K562 (cell line): ENCODE results near the gene DIP2A. TPM values are rescaled to one million over a fixed set of nuclear protein-coding genes. Genes with fewer than 3 reads are reported as not detected.
A peak's percentile ranks its signal among the peaks of the same experiment; 100 is the strongest.

Experiments
- ATAC-seq: fragments of 200-7000 bp; cut with Tn5 transposase; 3 replicates; pipeline ENCODE4 v1.9.1; 2020; ENCODE audit warnings: moderate library complexity
- BruUV-seq: library from RNA; stranded (reverse); fragments of 400-500 nt; replicated peaks from 2 replicates; lab custom pipeline; 2021; lab: Mats Ljungman, UMichigan
- CTCF ChIA-PET: fragments of 300-600 bp; formaldehyde crosslinking; extraction: SDS; loops from one replicate; lab custom pipeline; 2021; ENCODE audit warnings: low intra/inter-chr PET ratio; lab: Yijun Ruan, JAX
- POLR2A ChIA-PET: fragments of 300-600, 350-650 bp; sonication (Branson Sonifier 250); formaldehyde crosslinking; extraction: SDS; loops from one replicate; lab custom pipeline; 2021; ENCODE audit warnings: antibody characterized with exemption, inconsistent platforms; lab: Yijun Ruan, JAX
- DNase-seq, 4 experiments: peaks; one replicate each; pipeline versions ENCODE4 v3.0.0 to v3.0.0-alpha.2; 2011 to 2018; ENCODE audit warnings: low spot score in 3 of 4, mixed read lengths in 3 of 4; ENCODE audit errors: extremely low read depth in 1 of 4
- FAIRE-seq: peaks from 2 replicates; lab custom pipeline; 2011; peaks lifted over from hg19 to GRCh38; lab: Jason Lieb, UNC
- H2AFZ ChIP-seq: 2 replicates; pipeline ENCODE4 v1.6.0; 2011; ENCODE audit warnings: low read depth, low read length, control low read depth, inconsistent platforms
- H3K27ac ChIP-seq: fragments of 200-600 bp; 3 replicates; pipeline ENCODE4 v1.8.0; 2011; ENCODE audit warnings: low read depth, mild to moderate bottlenecking, control low read depth, inconsistent platforms, low read length, moderate library complexity, mixed read lengths; ENCODE audit errors: extremely low read depth
- H3K27me3 ChIP-seq, 2 experiments: fragments of 300-600 bp in 1 of 2; 2 replicates in 1 of 2; 3 replicates in 1 of 2; pipeline versions ENCODE4 v1.6.0 to v1.8.0; 2011; ENCODE audit warnings: inconsistent platforms in 2 of 2, low read length in 2 of 2, mild to moderate bottlenecking in 1 of 2, mixed read lengths in 1 of 2, moderate library complexity in 1 of 2; ENCODE audit not compliant: control insufficient read depth in 2 of 2, insufficient read depth in 2 of 2
- H3K36me3 ChIP-seq: fragments of 300-600 bp; 3 replicates; pipeline ENCODE4 v1.8.0; 2011; ENCODE audit warnings: mild to moderate bottlenecking, low read length, inconsistent platforms; ENCODE audit not compliant: control insufficient read depth, insufficient read depth
- H3K4me1 ChIP-seq, 2 experiments: fragments of 200-600 bp in 1 of 2; replicated peaks in 1 of 2; 2 replicates in 1 of 2; 3 replicates in 1 of 2; pipeline versions ENCODE4 v1.5.1 to v1.8.0; 2011; ENCODE audit warnings: inconsistent platforms in 2 of 2, low read length in 2 of 2, mild to moderate bottlenecking in 1 of 2, mixed read lengths in 1 of 2, moderate library complexity in 1 of 2; ENCODE audit not compliant: control insufficient read depth in 2 of 2, insufficient read depth in 2 of 2
- H3K4me2 ChIP-seq: 2 replicates; pipeline ENCODE4 v1.6.1; 2011; ENCODE audit warnings: low read length, control low read depth, inconsistent platforms, mixed read lengths; ENCODE audit not compliant: insufficient read depth
- H3K4me3 ChIP-seq: fragments of 200-600 bp; sonication (generic), shearing (Covaris generic); 2 replicates; pipeline ENCODE4 v1.5.1; 2016; ENCODE audit warnings: control low read depth, inconsistent platforms
- H3K79me2 ChIP-seq: fragments of 200-600 bp; 3 replicates; pipeline ENCODE4 v1.8.0; 2011; ENCODE audit warnings: low read length, inconsistent platforms; ENCODE audit not compliant: control insufficient read depth, insufficient read depth
- H3K9ac ChIP-seq, 2 experiments: 2 replicates each; pipeline versions ENCODE4 v1.6.0 to v1.6.1; 2011; ENCODE audit warnings: low read depth in 2 of 2, low read length in 2 of 2, control low read depth in 1 of 2, inconsistent platforms in 1 of 2, mild to moderate bottlenecking in 1 of 2, mixed read lengths in 1 of 2; ENCODE audit not compliant: insufficient read depth in 1 of 2
- H3K9me1 ChIP-seq: one replicate; pipeline ENCODE4 v1.6.0; 2011; ENCODE audit warnings: inconsistent platforms, mild to moderate bottlenecking, low read length, moderate library complexity; ENCODE audit not compliant: control insufficient read depth, insufficient read depth
- H3K9me3 ChIP-seq: replicated peaks from 2 replicates; pipeline ENCODE4 v1.5.1; 2011; ENCODE audit warnings: low read depth, low read length, inconsistent platforms; ENCODE audit not compliant: control insufficient read depth, insufficient read depth
- H4K20me1 ChIP-seq: replicated peaks from 2 replicates; pipeline ENCODE4 v1.6.1; 2011; ENCODE audit warnings: low read length, inconsistent platforms, mixed read lengths; ENCODE audit not compliant: control insufficient read depth, insufficient read depth
- C11orf30 ChIP-seq: fragments of 450-650 bp; IDR thresholded peaks from 2 replicates; pipeline ENCODE4 v1.6.1; 2016; ENCODE audit warnings: low read depth, mild to moderate bottlenecking
- NONO ChIP-seq, 2 experiments: fragments of 200-400 bp in 1 of 2; fragments of 450-650 bp in 1 of 2; formaldehyde crosslinking in 1 of 2; IDR thresholded peaks; 2 replicates each; pipeline ENCODE4 v1.6.1; 2017; ENCODE audit warnings: low read depth in 2 of 2, mild to moderate bottlenecking in 2 of 2, moderate library complexity in 2 of 2, low read length in 1 of 2
- POLR2G ChIP-seq: fragments of 200-400 bp; formaldehyde crosslinking; IDR thresholded peaks from 2 replicates; pipeline ENCODE4 v1.6.1; 2017; ENCODE audit warnings: low read depth, mild to moderate bottlenecking, antibody characterized with exemption, low read length, moderate library complexity
- PTTG1 ChIP-seq: fragments of 450-650 bp; IDR thresholded peaks from 2 replicates; pipeline ENCODE4 v1.6.1; 2016; ENCODE audit warnings: low read depth, mild to moderate bottlenecking, missing genetic modification characterization, missing compliant biosample characterization
- ZNF316 ChIP-seq: fragments of 450-650 bp; IDR thresholded peaks from 2 replicates; pipeline ENCODE4 v1.6.1; 2016
- ZNF507 ChIP-seq: conservative IDR thresholded peaks from 2 replicates; pipeline ENCODE4 v1.6.1; 2017; ENCODE audit warnings: missing genetic modification characterization, missing compliant biosample characterization
- WGBS: fragments of 100-300 bp; shearing (Covaris generic); methylation state at CpG from one replicate; pipeline ENCODE4 v1.1.6; 2016; ENCODE audit warnings: low coverage, mixed read lengths; ENCODE audit not compliant: insufficient coverage; ENCODE audit errors: missing lambda C conversion rate; 5-methylcytosine and 5-hydroxymethylcytosine counted together
- in situ Hi-C: fragments of 300-500 bp; cut with MboI; formaldehyde crosslinking; loops from 4 replicates; pipeline ENCODE4 v1.15.0; 2018; ENCODE audit warnings: inconsistent platforms, mixed read lengths
- intact Hi-C: fragments of 100-400 bp; cut with micrococcal nuclease; formaldehyde crosslinking; loops from 2 replicates; pipeline ENCODE4 v1.14.2; 2022
- polyA plus RNA-seq, 8 experiments: library from polyadenylated mRNA; depleted of rRNA in 4 of 8; stranded (reverse) in 5 of 8; unstranded in 3 of 8; fragments of >200 nt; fragmentation: Nextera tagmentation in 2 of 8; fragmentation: Illumina TruSeq in 1 of 8; extraction: Ambion mirVana in 2 of 8; extraction: Trizol in 1 of 8; gene quantifications; 2 replicates each; pipeline versions ENCODE4 v1.2.1 to v1.2.3, GENCODE V29; 2011 to 2014; ENCODE audit warnings: inconsistent platforms in 1 of 8, missing spikeins in 1 of 8
- total RNA-seq, 7 experiments: library from RNA; depleted of rRNA in 6 of 7; stranded (reverse); fragments of >200 nt in 6 of 7; fragmentation: Illumina TruSeq in 2 of 7; extraction: Trizol in 2 of 7; gene quantifications; 2 replicates each; pipeline versions ENCODE4 v1.2.1 to v1.2.3, GENCODE V29; 2011 to 2021; ENCODE audit warnings: low replicate concordance in 1 of 7

The DIP2A gene
- total and polyA plus RNA-seq, 9 of the 15 experiments (the other 6 are each of a cell fraction or from before 2014, with no cell fraction given): 4.3 to 34.5 (median 20.3) TPM

DNA sequence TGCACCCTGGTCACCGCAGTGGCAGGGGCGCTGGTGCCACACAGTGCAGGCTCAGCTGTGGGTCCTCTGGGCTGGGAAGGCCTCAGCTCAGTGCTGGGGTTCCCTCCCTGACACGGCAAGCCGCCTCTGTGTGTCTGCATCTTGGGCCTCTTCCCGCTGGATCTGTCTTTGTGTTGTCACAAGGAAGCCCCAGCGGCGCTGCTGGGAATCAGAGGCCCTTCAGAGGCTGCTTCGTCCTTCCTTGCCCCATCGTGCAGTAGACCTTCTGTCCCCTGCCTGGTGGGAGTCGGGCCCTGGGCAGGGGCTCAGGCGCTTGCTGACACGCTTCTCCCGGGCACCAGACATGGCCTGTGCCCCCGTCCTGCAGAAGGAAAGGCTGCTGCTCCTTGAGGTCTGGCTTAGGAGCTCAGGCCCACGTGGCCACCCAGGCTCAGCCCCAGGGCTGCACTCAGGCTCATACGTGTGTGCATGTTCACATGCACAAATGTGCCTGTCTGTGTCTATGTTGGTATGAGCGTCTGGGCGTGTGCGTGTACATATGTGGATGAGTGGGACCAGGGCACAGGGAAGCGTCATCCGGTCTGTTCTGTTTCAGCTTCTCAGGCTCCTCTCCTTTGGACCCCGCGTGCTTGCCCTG lies 24.3 kb upstream of the DIP2A start:
- POLR2A ChIA-PET: interaction anchor here (1.2 kb wide), 1 partner anchor 9 kb away, joined by 3 read pairs; no protein-coding TSS in a partner anchor
- intact Hi-C loops (no loop called here), in situ Hi-C loops (no loop called here)
- Histone ChIP-seq H3K27me3 (no peaks in the 10 kb centered on the region), H3K4me1 (peaks cover 0 to 4% of the 10 kb centered on the region in 2 experiments; a peak in 1 of 5 replicates), H3K36me3 (peaks cover 80% of the 10 kb centered on the region), H3K4me2 (no peak overlapping the region), H3K9ac (peak overlapping the region in 1 of 2 experiments; percentile 20; a peak in 2 of 4 replicates), H4K20me1 (no peaks in the 10 kb centered on the region), H2AFZ (no peak overlapping the region), H3K79me2 (no peaks in the 10 kb centered on the region), H3K9me3 (no peaks in the 10 kb centered on the region), H3K9me1 (no peaks in the 10 kb centered on the region), H3K4me3 (no peak overlapping the region), H3K27ac (no peak overlapping the region)
- CTCF ChIA-PET: no interaction called here
- peak; percentile 58 for TF ChIP-seq POLR2G
- TF ChIP-seq NONO (IDR thresholded peaks at IDR 0.05; ENCODE audit: low read depth in 2 of 2, low read length in 1 of 2): no peak
- TF ChIP-seq ZNF507 (tag): no peak
- no peak for FAIRE-seq
- 94% methylated on average over 22 of the region's 23 CpGs for WGBS
- no TSS peak for BruUV-seq
- ATAC-seq: no peak
- no peak for DNase-seq

DNA sequence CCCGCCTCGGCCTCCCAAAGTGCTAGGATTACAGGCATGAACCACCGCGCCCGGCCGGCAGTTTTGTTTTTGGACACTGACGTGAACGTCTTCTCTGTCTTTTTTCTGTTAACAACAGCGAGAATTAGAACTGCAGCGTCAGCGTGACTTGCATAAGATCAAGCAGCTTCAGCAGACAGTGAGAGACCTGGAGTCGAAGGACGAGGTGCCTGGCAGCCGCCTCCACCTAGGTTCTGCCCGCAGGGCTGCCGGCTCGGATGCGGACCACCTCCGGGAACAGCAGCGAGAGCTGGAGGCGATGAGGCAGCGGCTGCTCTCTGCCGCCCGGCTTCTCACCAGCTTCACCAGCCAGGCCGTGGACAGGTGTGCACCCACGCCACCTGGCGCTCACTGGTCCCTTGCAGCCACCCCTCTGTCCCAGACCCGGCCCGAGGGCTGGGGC lies 22.9 kb upstream of the DIP2A start:
- DNase-seq (no peak), FAIRE-seq (no peak), ATAC-seq (no peak)
- TF ChIP-seq POLR2G: 0 out of 2 replicates have a peak, but pooled peaks have one; percentile 39
- peak; percentile 67 for TF ChIP-seq C11orf30
- no peak for TF ChIP-seq PTTG1 (tag)
- TF ChIP-seq ZNF316: peak; percentile 65
- Histone ChIP-seq H3K4me3 (no peak overlapping the region), H3K27ac (no peak overlapping the region; the same call in 2 of the 3 replicates), H3K9ac (no peak overlapping the region; a peak in 1 of 4 replicates), H3K4me2 (no peak overlapping the region), H3K27me3 (no peaks in the 10 kb centered on the region), H3K79me2 (no peaks in the 10 kb centered on the region), H3K36me3 (peaks cover 80% of the 10 kb centered on the region), H3K9me1 (no peaks in the 10 kb centered on the region), H3K4me1 (peaks cover 0 to 4% of the 10 kb centered on the region in 2 experiments; a peak in 1 of 5 replicates), H4K20me1 (no peaks in the 10 kb centered on the region), H3K9me3 (no peaks in the 10 kb centered on the region), H2AFZ (no peak overlapping the region)
- ChIA-PET POLR2A (no interaction called here), CTCF (no interaction called here)
- 96% methylated on average over 28 of the region's 29 CpGs for WGBS
- in situ Hi-C loops (no loop called here), intact Hi-C loops (no loop called here)
- BruUV-seq: no TSS peak
